NT2/D1 (cell line): ENCODE data around the gene KDM4C.

ENCODE experiments used
- SUZ12 ChIP-seq: IDR thresholded peaks from 2 replicates; pipeline ENCODE4 v1.6.1; 2011; ENCODE audit not compliant: insufficient read length, insufficient read depth; ENCODE audit errors: extremely low read depth
- YY1 ChIP-seq: IDR thresholded peaks from 2 replicates; pipeline ENCODE4 v1.6.1; 2011; ENCODE audit not compliant: insufficient read length, insufficient read depth

GRCh38 chr9:6842584-6842947 lies 84.8 kb downstream of the KDM4C start:
- no peak for TF ChIP-seq SUZ12
- no peak for TF ChIP-seq YY1
